ENCODE data around the gene CC2D1B. TPM values are rescaled to one million over a fixed set of nuclear protein-coding genes. Genes with fewer than 3 reads are reported as not detected.

The CC2D1B gene
- total and polyA plus RNA-seq, 9 of the 15 experiments (the other 6 are each of a cell fraction or from before 2014, with no cell fraction given) = 1.2 to 33.6 (median 25.5) TPM

DNA sequence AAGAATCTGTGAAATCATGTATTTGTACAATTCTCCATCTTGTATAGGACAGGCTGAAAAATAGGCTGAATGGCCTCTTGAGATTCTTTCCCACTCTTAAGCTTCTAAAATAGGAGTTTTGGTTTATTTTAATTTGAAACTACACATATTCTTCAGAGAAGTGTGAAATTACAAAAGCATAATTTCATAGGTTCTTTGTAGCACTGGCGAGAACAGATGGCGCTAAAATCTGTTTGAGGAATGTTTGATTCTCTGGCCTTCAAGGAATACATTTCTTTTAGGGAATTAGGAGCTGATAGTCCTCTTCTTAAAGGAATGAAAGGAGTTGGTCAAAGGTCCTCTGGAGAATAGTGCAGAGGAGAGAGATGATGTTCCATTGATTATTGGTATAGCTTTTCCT is 44.9 kb downstream of the CC2D1B start:
- BruUV-seq (replicated peaks) = no TSS peak
- H3K4me1 ChIP-seq (replicated peaks in 1 of 2; ENCODE audit: control insufficient read depth in 2 of 2, insufficient read depth in 2 of 2, low read length in 2 of 2) = no peaks in the 10 kb centered on the region
- POLR2A ChIA-PET = interaction anchor here (1.6 kb wide), 1 partner anchor 13 kb away, joined by 4 read pairs; no protein-coding TSS in a partner anchor
- no peaks in the 10 kb centered on the region for H3K27me3 ChIP-seq (ENCODE audit: control insufficient read depth in 2 of 2, insufficient read depth in 2 of 2, low read length in 2 of 2)
- intact Hi-C loops (cut with micrococcal nuclease) (no loop called here), in situ Hi-C loops (cut with MboI) (no loop called here)
- H3K36me3 ChIP-seq (ENCODE audit: control insufficient read depth, insufficient read depth, low read length) = no peaks in the 10 kb centered on the region
- DNase-seq (ENCODE audit: extremely low read depth in 1 of 4, low spot score in 3 of 4) (no peak), ATAC-seq (no peak), FAIRE-seq (no peak)
- H3K9ac ChIP-seq (ENCODE audit: insufficient read depth in 1 of 2, low read depth in 2 of 2, low read length in 2 of 2) = no peak overlapping the region
- 100% methylated on average over 2 of the region's 2 CpGs for WGBS (ENCODE audit: insufficient coverage, low coverage, missing lambda C conversion rate)
- no peak overlapping the region for H3K27ac ChIP-seq (ENCODE audit: extremely low read depth, low read depth, low read length)
- H3K4me3 ChIP-seq = no peak overlapping the region
- H4K20me1 ChIP-seq (replicated peaks; ENCODE audit: control insufficient read depth, insufficient read depth, low read length) = no peaks in the 10 kb centered on the region
- no peaks in the 10 kb centered on the region for H3K9me3 ChIP-seq (replicated peaks; ENCODE audit: control insufficient read depth, insufficient read depth, low read depth, low read length)
- no peak overlapping the region for H2AFZ ChIP-seq (ENCODE audit: low read depth, low read length)
- no peaks in the 10 kb centered on the region for H3K79me2 ChIP-seq (ENCODE audit: control insufficient read depth, insufficient read depth, low read length)
- no peaks in the 10 kb centered on the region for H3K9me1 ChIP-seq (ENCODE audit: control insufficient read depth, insufficient read depth, low read length)
- no peak overlapping the region for H3K4me2 ChIP-seq (ENCODE audit: insufficient read depth, low read length)
- CTCF ChIA-PET (ENCODE audit: low intra/inter-chr PET ratio) = no interaction called here
- TF ChIP-seq MYBL2 (IDR thresholded peaks at IDR 0.05; ENCODE audit: low read depth) (no peak), MYBL2 (CRISPR knock-in tag; IDR thresholded peaks at IDR 0.05; ENCODE audit: borderline replicate concordance) (no peak), NKRF (IDR thresholded peaks at IDR 0.05; ENCODE audit: borderline replicate concordance) (no peak), ATF7 (IDR thresholded peaks at IDR 0.05) (no peak), ZNF347 (CRISPR knock-in tag; IDR thresholded peaks at IDR 0.05; ENCODE audit: low read depth) (no peak), SRSF7 (optimal IDR thresholded peaks at IDR 0.05; ENCODE audit: low read depth, low read length) (no peak), FOXJ3 (CRISPR knock-in tag; IDR thresholded peaks at IDR 0.05) (no peak), FOXA3 (CRISPR knock-in tag; conservative IDR thresholded peaks at IDR 0.05 in 1 of 2, IDR thresholded peaks at IDR 0.05 in 1 of 2) (no peak), E2F3 (CRISPR knock-in tag; IDR thresholded peaks at IDR 0.05) (no peak), PHF20 (IDR thresholded peaks at IDR 0.05; ENCODE audit: partially characterized antibody) (no peak), BMI1 (IDR thresholded peaks at IDR 0.05; ENCODE audit: low read length) (no peak), CREB1 (IDR thresholded peaks at IDR 0.05) (no peak), CREB1 (CRISPR knock-in tag; IDR thresholded peaks at IDR 0.05) (no peak), ZNF589 (CRISPR knock-in tag; IDR thresholded peaks at IDR 0.05; ENCODE audit: low read depth) (no peak), DDX20 (tag; IDR thresholded peaks at IDR 0.05; ENCODE audit: low read depth) (no peak)
- TF ChIP-seq, protein P1, sequence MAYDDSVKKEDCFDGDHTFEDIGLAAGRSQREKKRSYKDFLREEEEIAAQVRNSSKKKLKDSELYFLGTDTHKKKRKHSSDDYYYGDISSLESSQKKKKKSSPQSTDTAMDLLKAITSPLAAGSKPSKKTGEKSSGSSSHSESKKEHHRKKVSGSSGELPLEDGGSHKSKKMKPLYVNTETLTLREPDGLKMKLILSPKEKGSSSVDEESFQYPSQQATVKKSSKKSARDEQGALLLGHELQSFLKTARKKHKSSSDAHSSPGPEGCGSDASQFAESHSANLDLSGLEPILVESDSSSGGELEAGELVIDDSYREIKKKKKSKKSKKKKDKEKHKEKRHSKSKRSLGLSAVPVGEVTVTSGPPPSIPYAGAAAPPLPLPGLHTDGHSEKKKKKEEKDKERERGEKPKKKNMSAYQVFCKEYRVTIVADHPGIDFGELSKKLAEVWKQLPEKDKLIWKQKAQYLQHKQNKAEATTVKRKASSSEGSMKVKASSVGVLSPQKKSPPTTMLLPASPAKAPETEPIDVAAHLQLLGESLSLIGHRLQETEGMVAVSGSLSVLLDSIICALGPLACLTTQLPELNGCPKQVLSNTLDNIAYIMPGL (CRISPR knock-in tag; IDR thresholded peaks at IDR 0.05) = no peak
- TF ChIP-seq, protein P2, sequence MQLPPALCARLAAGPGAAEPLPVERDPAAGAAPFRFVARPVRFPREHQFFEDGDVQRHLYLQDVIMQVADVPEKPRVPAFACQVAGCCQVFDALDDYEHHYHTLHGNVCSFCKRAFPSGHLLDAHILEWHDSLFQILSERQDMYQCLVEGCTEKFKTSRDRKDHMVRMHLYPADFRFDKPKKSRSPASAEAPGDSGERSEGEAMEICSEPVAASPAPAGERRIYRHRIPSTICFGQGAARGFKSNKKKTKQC (CRISPR knock-in tag; IDR thresholded peaks at IDR 0.05) = no peak
- TF ChIP-seq, protein P3, sequence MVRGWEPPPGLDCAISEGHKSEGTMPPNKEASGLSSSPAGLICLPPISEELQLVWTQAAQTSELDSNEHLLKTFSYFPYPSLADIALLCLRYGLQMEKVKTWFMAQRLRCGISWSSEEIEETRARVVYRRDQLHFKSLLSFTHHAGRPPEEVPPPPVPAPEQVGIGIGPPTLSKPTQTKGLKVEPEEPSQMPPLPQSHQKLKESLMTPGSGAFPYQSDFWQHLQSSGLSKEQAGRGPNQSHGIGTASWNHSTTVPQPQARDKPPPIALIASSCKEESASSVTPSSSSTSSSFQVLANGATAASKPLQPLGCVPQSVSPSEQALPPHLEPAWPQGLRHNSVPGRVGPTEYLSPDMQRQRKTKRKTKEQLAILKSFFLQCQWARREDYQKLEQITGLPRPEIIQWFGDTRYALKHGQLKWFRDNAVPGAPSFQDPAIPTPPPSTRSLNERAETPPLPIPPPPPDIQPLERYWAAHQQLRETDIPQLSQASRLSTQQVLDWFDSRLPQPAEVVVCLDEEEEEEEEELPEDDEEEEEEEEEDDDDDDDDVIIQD (CRISPR knock-in tag; IDR thresholded peaks at IDR 0.05) = no peak
